ENCODE data around the gene SEMA4F.
A peak's percentile ranks its signal among the peaks of the same experiment; 100 is the strongest.

SEMA4F gene

DNA sequence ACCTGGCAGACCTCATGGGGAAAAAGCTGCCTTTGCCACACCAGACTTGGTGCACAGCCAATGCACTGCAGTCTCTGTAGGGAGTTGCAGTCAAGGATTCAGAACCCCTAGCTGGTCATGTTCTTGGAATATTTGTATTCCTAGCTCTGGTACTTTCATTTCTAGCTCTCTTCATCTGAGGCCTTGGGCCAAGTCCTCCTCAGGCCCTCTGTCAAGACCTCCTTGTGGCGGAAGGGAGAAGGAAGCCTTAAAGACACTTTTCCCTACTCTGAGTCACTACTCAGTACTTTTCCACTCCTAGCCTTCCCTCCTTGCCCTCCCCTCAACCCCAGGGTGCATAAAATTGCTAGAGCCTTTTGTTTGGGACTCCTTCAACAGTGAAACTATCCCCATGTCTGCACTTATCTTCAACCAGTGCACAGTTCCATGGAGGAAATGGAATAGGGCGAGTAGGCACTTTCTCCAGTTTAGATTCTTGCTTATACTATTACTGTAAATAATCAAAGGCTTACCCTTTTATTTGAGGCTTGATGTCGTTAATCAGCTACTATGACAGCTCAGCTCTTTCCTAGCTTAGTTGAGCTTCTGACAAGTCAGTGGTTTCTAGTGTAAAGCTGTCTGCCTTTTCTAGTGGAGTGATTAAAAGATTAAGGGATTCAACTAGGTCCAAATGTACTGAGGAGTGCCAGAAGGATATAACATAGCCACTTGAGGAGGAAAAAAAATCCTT is 21.7 kb upstream of the SEMA4F start:
- Histone ChIP-seq H3K9me3 (ENCODE audit: control insufficient read depth, low read length) (no peaks in the 10 kb centered on the region), H3K27ac (ENCODE audit: low read depth, low read length, severe bottlenecking) (no peak overlapping the region), H3K36me3 (ENCODE audit: control insufficient read depth, insufficient read depth, low read length) (no peaks in the 10 kb centered on the region), H3K4me3 (ENCODE audit: extremely low read depth, insufficient read depth, low read length, poor library complexity, severe bottlenecking) (no peak overlapping the region), H3K4me1 (ENCODE audit: control insufficient read depth, insufficient read depth, low read length, poor library complexity, severe bottlenecking) (peaks cover 12% of the 10 kb centered on the region)
- WGBS, 2 experiments (ENCODE audit: insufficient coverage in 2 of 2), result 60 to 67% methylated on average over 1 of the region's 3 CpGs

DNA sequence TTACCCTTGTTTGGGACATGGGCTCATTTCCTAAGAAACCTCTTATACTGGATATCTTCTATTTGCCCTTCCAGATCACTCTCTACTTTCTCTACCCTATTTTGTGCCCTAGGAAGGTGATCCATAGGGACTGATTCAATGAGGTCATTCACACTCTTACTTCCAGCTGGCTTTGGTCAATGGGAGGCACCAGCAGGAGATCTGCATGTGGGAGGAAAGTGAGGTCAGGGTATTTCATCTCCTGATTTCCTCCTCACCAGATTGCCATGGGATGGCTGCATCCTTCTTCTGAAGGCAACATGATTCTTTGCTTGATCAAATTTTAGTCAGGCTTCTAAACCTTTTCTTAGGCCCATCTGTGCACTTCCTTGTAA is 21.1 kb upstream of the SEMA4F start:
- Histone ChIP-seq H3K4me3 (ENCODE audit: extremely low read depth, insufficient read depth, low read length, poor library complexity, severe bottlenecking) (no peak overlapping the region), H3K36me3 (ENCODE audit: control insufficient read depth, insufficient read depth, low read length) (no peaks in the 10 kb centered on the region), H3K9me3 (ENCODE audit: control insufficient read depth, low read length) (no peaks in the 10 kb centered on the region), H3K4me1 (ENCODE audit: control insufficient read depth, insufficient read depth, low read length, poor library complexity, severe bottlenecking) (peaks cover 12% of the 10 kb centered on the region), H3K27ac (ENCODE audit: low read depth, low read length, severe bottlenecking) (no peak overlapping the region)

DNA sequence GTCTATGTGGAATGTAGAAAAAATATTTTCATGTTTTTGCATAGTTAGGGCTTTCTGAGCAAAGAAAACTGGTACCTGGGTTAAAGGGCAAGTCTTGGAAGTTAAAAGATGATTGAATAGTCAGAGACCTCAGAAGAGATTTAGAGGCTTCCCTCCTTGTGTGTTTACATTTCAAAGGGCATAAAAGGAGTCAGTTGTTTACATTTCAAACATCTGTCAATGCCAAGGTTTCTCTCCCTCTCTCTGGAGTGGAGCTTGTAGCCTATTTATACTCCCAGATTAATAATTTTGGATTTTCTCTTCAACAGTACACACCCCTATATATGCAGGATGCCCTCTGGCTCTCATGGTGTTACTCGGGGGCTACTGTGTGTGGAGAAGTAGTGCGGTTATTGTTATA is 14.5 kb upstream of the SEMA4F start:
- H3K4me3 ChIP-seq (ENCODE audit: extremely low read depth, insufficient read depth, low read length, poor library complexity, severe bottlenecking), result no peak overlapping the region
- H3K27ac ChIP-seq (ENCODE audit: low read depth, low read length, severe bottlenecking), result no peak overlapping the region
- H3K9me3 ChIP-seq (ENCODE audit: control insufficient read depth, low read length), result no peaks in the 10 kb centered on the region
- no CpG with 5 or more reads among the region's 2 CpGs for WGBS, 2 experiments (ENCODE audit: insufficient coverage in 2 of 2)
- no peaks in the 10 kb centered on the region for H3K36me3 ChIP-seq (ENCODE audit: control insufficient read depth, insufficient read depth, low read length)
- no peaks in the 10 kb centered on the region for H3K4me1 ChIP-seq (ENCODE audit: control insufficient read depth, insufficient read depth, low read length, poor library complexity, severe bottlenecking)

DNA sequence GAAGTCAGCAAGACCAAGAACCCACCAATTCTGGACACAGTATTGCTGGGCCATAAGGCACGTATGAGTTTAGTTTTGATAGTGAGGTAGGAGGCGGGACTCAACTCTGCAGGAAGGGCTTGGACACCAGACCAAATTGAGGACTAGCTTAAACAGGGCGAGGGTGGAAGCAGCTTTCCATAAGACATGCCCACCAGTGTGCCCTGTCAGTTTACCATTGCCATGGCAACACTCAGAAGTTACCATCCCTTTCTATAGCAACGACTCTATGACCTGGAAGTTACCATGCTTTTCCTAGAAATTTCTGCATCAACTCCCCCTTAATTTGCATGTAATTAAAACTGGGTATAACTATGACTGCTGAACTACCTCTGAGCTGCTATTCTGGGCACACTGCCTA is 8.7 kb upstream of the SEMA4F start:
- no peak overlapping the region for H3K4me3 ChIP-seq (ENCODE audit: extremely low read depth, insufficient read depth, low read length, poor library complexity, severe bottlenecking)
- no peaks in the 10 kb centered on the region for H3K36me3 ChIP-seq (ENCODE audit: control insufficient read depth, insufficient read depth, low read length)
- H3K9me3 ChIP-seq (ENCODE audit: control insufficient read depth, low read length), result no peaks in the 10 kb centered on the region
- H3K27ac ChIP-seq (ENCODE audit: low read depth, low read length, severe bottlenecking), result no peak overlapping the region
- WGBS, 2 experiments (ENCODE audit: insufficient coverage in 2 of 2), result 100% methylated on average over 3 to 4 of the region's 4 CpGs
- no peaks in the 10 kb centered on the region for H3K4me1 ChIP-seq (ENCODE audit: control insufficient read depth, insufficient read depth, low read length, poor library complexity, severe bottlenecking)

DNA sequence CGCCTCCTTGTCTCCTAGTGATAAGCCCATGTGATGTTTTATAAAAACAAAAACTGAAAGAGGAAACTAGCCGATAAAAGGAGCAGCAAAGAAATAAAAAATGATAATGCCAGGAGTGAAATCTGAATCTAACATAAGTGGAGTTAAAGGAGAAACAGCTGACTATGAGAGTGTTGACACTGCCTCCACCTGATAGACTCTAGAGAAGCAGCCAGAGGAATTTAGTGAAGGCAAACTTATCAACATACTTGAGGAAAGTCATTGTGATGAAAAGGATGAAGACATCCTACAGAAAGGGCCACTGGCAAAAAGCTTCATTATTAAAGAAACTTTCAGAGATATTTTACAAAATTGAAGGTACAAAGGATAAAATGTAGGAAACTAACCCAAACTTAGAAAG is 7.8 kb upstream of the SEMA4F start:
- Histone ChIP-seq H3K36me3 (ENCODE audit: control insufficient read depth, insufficient read depth, low read length) (no peaks in the 10 kb centered on the region), H3K27ac (ENCODE audit: low read depth, low read length, severe bottlenecking) (no peak overlapping the region), H3K4me3 (ENCODE audit: extremely low read depth, insufficient read depth, low read length, poor library complexity, severe bottlenecking) (no peak overlapping the region), H3K4me1 (ENCODE audit: control insufficient read depth, insufficient read depth, low read length, poor library complexity, severe bottlenecking) (no peaks in the 10 kb centered on the region), H3K9me3 (ENCODE audit: control insufficient read depth, low read length) (no peaks in the 10 kb centered on the region)
- 90 to 92% methylated on average over 2 of the region's 2 CpGs for WGBS, 2 experiments (ENCODE audit: insufficient coverage in 2 of 2)

DNA sequence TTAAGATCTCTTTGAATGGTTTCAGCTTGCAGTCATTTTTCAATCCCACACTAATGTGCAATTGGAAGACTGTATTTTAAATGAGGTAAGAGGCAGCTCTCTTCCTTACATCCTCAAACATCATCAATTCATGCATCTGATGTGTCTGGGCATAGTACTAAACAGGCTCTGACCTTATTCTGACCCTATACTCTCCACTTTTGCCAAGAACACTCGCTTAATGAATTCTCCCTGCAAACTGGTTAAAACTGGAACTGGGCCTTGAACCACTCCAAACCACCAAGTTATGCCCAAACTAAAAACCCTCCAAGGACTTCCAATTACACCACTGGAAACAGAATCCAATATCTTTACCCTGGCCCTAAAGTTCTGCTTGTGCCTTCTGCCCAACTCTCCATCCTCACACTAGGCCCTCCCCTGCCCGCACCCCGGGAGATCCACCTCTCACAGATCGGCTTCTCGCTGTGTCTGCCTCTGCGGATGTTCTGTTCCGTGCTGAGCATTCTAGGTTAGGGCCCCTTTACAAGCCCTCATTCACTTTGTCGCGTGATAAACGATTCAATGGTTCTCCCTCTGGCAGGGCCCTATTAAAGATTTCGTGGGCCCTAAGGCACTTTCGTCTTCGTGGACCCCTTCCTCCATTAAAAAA is 7.1 kb upstream of the SEMA4F start:
- Histone ChIP-seq H3K4me1 (ENCODE audit: control insufficient read depth, insufficient read depth, low read length, poor library complexity, severe bottlenecking) (no peaks in the 10 kb centered on the region), H3K27ac (ENCODE audit: low read depth, low read length, severe bottlenecking) (no peak overlapping the region), H3K9me3 (ENCODE audit: control insufficient read depth, low read length) (no peaks in the 10 kb centered on the region), H3K36me3 (ENCODE audit: control insufficient read depth, insufficient read depth, low read length) (no peaks in the 10 kb centered on the region), H3K4me3 (ENCODE audit: extremely low read depth, insufficient read depth, low read length, poor library complexity, severe bottlenecking) (no peak overlapping the region)
- WGBS, 2 experiments (ENCODE audit: insufficient coverage in 2 of 2), result 92 to 97% methylated on average over 9 to 10 of the region's 13 CpGs

DNA sequence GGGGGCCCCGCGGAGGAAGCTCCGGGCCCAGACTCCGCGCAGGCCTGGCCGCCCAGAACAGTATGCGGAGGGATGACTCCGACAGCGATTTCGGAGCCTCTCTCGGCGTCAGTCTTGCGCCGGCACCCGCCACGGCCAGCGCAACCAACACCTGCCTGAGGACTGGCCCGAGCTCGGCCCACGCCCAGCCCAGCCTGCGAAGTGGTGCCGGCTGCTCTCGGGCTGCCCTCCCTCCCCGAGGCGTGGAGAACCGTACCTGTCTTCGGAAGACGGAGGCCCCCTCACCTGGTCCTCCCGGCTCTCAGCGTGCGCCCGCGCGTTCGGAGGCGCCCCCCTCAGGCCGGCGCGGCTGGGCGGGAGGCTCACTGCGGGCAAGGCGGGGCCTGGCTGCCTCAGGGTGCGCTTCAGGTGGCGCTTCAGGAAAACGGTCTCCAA is 6.0 kb upstream of the SEMA4F start, which contains the start of gene M1AP:
Gene M1AP (minus strand): TSS at position 322 of the 435 bp plus-strand sequence. CDS start 8,055 bp downstream, outside the sequence.
- Histone ChIP-seq H3K4me3 (ENCODE audit: extremely low read depth, insufficient read depth, low read length, poor library complexity, severe bottlenecking) (peak within 1 kb of the TSS; percentile 6), H3K36me3 (ENCODE audit: control insufficient read depth, insufficient read depth, low read length) (no peaks in the 10 kb centered on the region), H3K9me3 (ENCODE audit: control insufficient read depth, low read length) (no peaks in the 10 kb centered on the region), H3K27ac (ENCODE audit: low read depth, low read length, severe bottlenecking) (no peak within 1 kb of the TSS), H3K4me1 (ENCODE audit: control insufficient read depth, insufficient read depth, low read length, poor library complexity, severe bottlenecking) (no peaks in the 10 kb centered on the region)
- WGBS, 2 experiments (ENCODE audit: insufficient coverage in 2 of 2), result 23 to 34% methylated on average over 39 to 42 of the region's 45 CpGs

DNA sequence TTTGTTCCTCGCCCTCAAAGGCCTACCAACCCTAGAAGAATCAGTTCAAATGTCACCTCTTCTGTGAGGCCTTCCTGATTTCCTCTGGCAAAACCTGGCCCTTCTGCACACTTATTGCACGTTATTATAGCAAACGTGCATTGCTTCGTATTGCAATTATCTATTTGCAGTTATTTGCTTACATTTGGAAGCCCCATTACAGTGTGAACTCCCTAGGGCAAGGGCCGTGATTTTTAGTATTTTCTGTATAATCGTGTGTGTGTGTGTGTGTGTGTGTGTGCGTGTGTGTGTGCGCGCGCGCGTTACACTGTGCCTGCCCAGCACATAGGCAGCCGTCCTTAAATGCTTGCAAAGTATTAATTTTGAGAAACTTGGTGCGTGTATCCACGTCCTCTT is 460 bp upstream of the SEMA4F start:
- Histone ChIP-seq H3K9me3 (ENCODE audit: control insufficient read depth, low read length) (no peaks in the 10 kb centered on the region), H3K36me3 (ENCODE audit: control insufficient read depth, insufficient read depth, low read length) (no peaks in the 10 kb centered on the region), H3K4me3 (ENCODE audit: extremely low read depth, insufficient read depth, low read length, poor library complexity, severe bottlenecking) (peak overlapping the region; percentile 61), H3K27ac (ENCODE audit: low read depth, low read length, severe bottlenecking) (no peak overlapping the region), H3K4me1 (ENCODE audit: control insufficient read depth, insufficient read depth, low read length, poor library complexity, severe bottlenecking) (peaks cover 3% of the 10 kb centered on the region)
- 50 to 53% methylated on average over 6 to 10 of the region's 15 CpGs for WGBS, 2 experiments (ENCODE audit: insufficient coverage in 2 of 2)

DNA sequence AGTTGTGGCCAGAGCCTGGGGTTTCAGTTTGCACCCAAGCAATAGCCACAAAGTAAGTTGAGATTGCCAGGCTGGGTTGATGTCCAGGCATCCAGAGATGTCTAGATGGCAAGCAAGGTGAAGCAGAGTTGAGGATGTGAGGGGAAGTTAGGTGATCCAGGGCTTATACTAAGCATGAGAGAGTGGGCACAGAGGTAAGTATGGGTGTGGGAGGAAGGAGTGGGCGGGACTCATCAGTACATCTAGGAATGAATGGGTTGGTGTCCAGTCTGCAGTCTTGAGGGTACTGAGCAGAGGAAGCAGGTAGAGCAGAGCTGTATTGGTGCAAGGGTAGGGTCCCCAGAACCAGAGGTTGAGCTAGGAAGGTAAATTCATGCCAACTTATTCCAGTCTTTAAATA is 1.5 kb downstream of the SEMA4F start:
- WGBS, 2 experiments (ENCODE audit: insufficient coverage in 2 of 2), result 86 to 100% methylated on average over 1 of the region's 1 CpG

DNA sequence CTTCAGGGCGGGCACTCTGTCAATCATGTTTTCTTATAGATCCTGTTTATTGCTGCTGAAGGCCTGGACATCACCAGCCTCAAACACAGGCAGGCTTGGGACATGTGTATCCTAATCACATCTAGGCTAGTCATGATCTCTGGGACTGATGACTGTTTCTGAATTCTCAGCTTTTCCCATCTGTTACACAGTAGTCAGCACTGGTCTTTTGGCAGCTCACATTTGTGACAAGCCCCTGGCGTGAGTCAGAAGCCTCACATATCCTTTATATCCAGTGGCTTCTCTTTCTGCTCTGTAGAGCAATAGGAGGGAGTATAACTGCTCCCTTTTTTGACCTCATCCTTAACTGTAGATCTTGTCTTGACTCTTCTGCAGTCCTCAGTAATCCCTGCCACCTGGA is 4.5 kb downstream of the SEMA4F start:
- 78 to 100% methylated on average over 1 to 2 of the region's 2 CpGs for WGBS, 2 experiments (ENCODE audit: insufficient coverage in 2 of 2)
- no peaks in the 10 kb centered on the region for H3K9me3 ChIP-seq (ENCODE audit: control insufficient read depth, low read length)
- H3K27ac ChIP-seq (ENCODE audit: low read depth, low read length, severe bottlenecking), result no peak overlapping the region
- no peaks in the 10 kb centered on the region for H3K36me3 ChIP-seq (ENCODE audit: control insufficient read depth, insufficient read depth, low read length)
- peaks cover 3% of the 10 kb centered on the region for H3K4me1 ChIP-seq (ENCODE audit: control insufficient read depth, insufficient read depth, low read length, poor library complexity, severe bottlenecking)
- no peak overlapping the region for H3K4me3 ChIP-seq (ENCODE audit: extremely low read depth, insufficient read depth, low read length, poor library complexity, severe bottlenecking)

More for the DNA sequence above, 1.5 kb downstream of the SEMA4F start:
- H3K4me1 ChIP-seq (ENCODE audit: control insufficient read depth, insufficient read depth, low read length, poor library complexity, severe bottlenecking), result peaks cover 3% of the 10 kb centered on the region
- H3K9me3 ChIP-seq (ENCODE audit: control insufficient read depth, low read length), result no peaks in the 10 kb centered on the region
- H3K36me3 ChIP-seq (ENCODE audit: control insufficient read depth, insufficient read depth, low read length), result no peaks in the 10 kb centered on the region
- no peak overlapping the region for H3K27ac ChIP-seq (ENCODE audit: low read depth, low read length, severe bottlenecking)
- H3K4me3 ChIP-seq (ENCODE audit: extremely low read depth, insufficient read depth, low read length, poor library complexity, severe bottlenecking), result no peak overlapping the region

DNA sequence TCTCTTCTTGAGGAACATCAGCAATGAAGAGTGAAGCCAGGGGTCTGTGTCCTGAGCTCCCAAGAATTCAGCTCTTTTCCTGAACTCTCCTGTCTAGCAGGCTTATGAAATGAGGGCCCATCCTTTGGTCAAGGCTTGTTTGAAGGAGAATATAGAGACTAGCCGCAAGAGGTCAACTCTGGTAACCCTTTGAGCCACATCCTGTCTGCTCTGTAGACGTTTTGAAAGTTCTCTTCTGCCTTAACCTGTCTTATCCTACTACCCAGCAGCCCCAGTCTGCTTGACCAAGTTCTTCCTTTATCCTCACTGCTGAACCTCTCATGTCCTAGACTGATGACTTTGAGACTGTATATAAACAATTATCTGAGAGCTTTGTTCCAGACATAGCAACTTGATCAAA is 5.4 kb downstream of the SEMA4F start:
- Histone ChIP-seq H3K27ac (ENCODE audit: low read depth, low read length, severe bottlenecking) (no peak overlapping the region), H3K4me3 (ENCODE audit: extremely low read depth, insufficient read depth, low read length, poor library complexity, severe bottlenecking) (no peak overlapping the region), H3K9me3 (ENCODE audit: control insufficient read depth, low read length) (no peaks in the 10 kb centered on the region), H3K36me3 (ENCODE audit: control insufficient read depth, insufficient read depth, low read length) (no peaks in the 10 kb centered on the region), H3K4me1 (ENCODE audit: control insufficient read depth, insufficient read depth, low read length, poor library complexity, severe bottlenecking) (no peaks in the 10 kb centered on the region)
- 76% methylated on average over 2 of the region's 2 CpGs; no CpG with 5 or more reads in 1 of the 2 experiments for WGBS, 2 experiments (ENCODE audit: insufficient coverage in 2 of 2)
